Body of pancreas (tissue), 4 donors: ENCODE results near the gene CACNA2D4.

Source experiments
- CTCF ChIP-seq, 7 experiments: fragments of 450-650 bp in 4 of 7; fragments of 200-600 bp in 3 of 7; sonication (generic) in 3 of 7; IDR thresholded peaks; one replicate each; pipeline ENCODE4 v1.5.1; 2016 to 2019; ENCODE audit warnings: antibody characterized with exemption in 7 of 7
- POLR2A ChIP-seq, 3 donors: fragments of 450-650 bp; IDR thresholded peaks; one replicate each; pipeline ENCODE4 v1.6.1; 2016; ENCODE audit warnings: antibody characterized with exemption in 3 of 3, mild to moderate bottlenecking in 2 of 3

- TF ChIP-seq CTCF (IDR thresholded peaks at IDR 0.05) (no peak), POLR2A (IDR thresholded peaks at IDR 0.05) (no peak)
These were observed 95.8 kb downstream of the CACNA2D4 start for GRCh38 chr12:1822699-1823098.
